Smooth muscle cell of the brain vasculature (primary cell): ENCODE results near the gene POLD2.

Experiments used
- DNase-seq: peaks from one replicate; pipeline ENCODE4 v3.0.0-alpha.2; 2012; ENCODE audit warnings: low read depth, low spot score

Gene POLD2

DNA sequence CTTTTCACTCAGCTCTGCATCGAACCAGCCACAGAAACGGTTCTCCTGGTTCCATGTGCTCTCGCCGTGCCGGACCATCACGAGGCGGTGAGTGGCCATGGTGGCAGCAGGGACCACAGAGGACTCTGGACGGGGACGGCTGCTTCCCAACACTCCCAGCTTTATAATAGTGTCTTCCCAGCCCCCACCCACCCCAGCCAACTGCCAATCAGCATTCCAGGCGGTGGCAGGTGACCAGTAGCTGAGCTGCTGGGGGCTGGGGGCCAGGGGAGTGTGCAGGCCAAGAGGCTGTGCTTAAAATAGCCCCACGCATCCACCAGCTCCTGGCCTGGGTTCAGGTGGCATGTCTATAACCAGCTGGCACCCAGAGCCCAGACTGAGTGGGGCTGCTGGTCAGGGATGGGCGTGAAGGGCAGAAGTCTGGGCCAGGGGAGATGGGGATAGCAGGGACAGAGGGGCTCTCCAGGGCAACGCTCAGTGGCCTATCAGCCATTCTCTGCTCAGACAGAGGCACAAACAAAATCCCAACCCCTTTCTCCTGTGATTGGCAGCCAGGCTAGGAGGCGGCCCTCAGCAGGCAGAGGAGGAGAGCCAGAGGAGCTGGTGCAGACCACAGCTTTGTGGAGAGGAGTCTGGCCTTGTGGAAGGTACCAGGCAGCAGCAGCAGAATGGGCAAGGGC is 57.8 kb downstream of the POLD2 start, which contains the start of gene PGAM2:
TSS of gene PGAM2 (minus strand) at position 137 of the 680 bp plus-strand sequence. CDS start at position 99, 38 bp downstream.
- DNase-seq = no peak

DNA sequence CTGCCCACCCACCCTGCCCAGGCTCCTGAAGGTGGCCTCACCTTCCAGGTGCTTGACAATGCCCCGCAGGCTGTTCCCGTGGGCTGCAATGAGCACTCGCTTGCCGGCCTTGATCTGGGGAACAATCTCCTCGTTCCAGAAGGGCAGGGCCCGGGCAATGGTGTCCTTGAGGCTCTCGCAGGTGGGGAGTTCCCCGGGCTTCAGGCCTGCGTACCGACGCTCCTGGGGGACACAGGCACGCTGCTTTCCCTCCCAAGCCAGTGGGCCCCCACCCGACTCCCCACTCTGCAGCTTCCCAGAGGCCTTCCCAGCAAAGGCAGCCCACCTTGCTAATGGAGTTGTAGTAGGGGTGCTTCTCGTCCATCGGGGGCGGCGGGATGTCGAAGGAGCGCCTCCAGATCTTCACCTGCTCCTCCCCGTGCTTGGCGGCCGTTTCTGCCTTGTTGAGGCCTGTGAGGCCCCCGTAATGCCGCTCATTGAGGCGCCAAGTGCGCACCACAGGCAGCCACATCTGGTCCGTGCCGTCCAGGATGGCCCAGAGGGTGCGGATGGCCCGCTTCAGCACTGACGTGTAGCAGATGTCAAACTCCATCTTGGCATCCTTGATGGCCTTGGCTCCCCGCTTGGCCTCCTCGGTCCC is 58.4 kb downstream of the POLD2 start:
- DNase-seq = no peak
